H1 (cell line): Measurements from ENCODE around the gene LNX2.

ENCODE experiments used
- EZH2 ChIP-seq: fragments of 200-600 bp; sonication (generic); IDR thresholded peaks from 2 replicates; pipeline ENCODE4 v1.7.1; 2012; ENCODE audit warnings: low read depth, mild to moderate bottlenecking, moderate library complexity, low read length, inconsistent platforms; ENCODE audit not compliant: severe bottlenecking
- JUN ChIP-seq: IDR thresholded peaks from 2 replicates; pipeline ENCODE4 v1.6.1; 2011; ENCODE audit warnings: low read depth, mild to moderate bottlenecking, improper control_type of control experiment, low read length
- KDM1A ChIP-seq: fragments of 200-600, 300-600 bp; sonication (generic); IDR thresholded peaks from 2 replicates; pipeline ENCODE4 v1.7.1; 2016; ENCODE audit warnings: mild to moderate bottlenecking, low read length, borderline replicate concordance
- NRF1 ChIP-seq: IDR thresholded peaks from 2 replicates; pipeline ENCODE4 v1.6.1; 2011; ENCODE audit warnings: mild to moderate bottlenecking, low read depth, low read length, improper control_type of control experiment
- POLR2A ChIP-seq, 2 experiments: IDR thresholded peaks; 1 replicate in 1 of 2; 2 replicates in 1 of 2; pipeline ENCODE4 v1.6.1; 2011; ENCODE audit warnings: low read depth in 2 of 2, low read length in 2 of 2, mild to moderate bottlenecking in 2 of 2; ENCODE audit errors: control extremely low read depth in 1 of 2
- RAD21 ChIP-seq, 2 experiments: IDR thresholded peaks in 1 of 2; conservative IDR thresholded peaks in 1 of 2; 2 replicates each; pipeline ENCODE4 v1.6.1; 2011; ENCODE audit warnings: low read depth in 2 of 2, low read length in 2 of 2, improper control_type of control experiment in 1 of 2, inconsistent platforms in 1 of 2, mild to moderate bottlenecking in 1 of 2, moderate library complexity in 1 of 2
- RFX5 ChIP-seq: IDR thresholded peaks from 2 replicates; pipeline ENCODE4 v1.6.1; 2011; ENCODE audit warnings: low read depth, low read length, improper control_type of control experiment, borderline replicate concordance
- SIRT6 ChIP-seq: IDR thresholded peaks from one replicate; pipeline ENCODE4 v1.7.1; 2012; ENCODE audit warnings: low read length, inconsistent platforms
- SUZ12 ChIP-seq: fragments of 200-600 bp; sonication (generic); IDR thresholded peaks from 2 replicates; pipeline ENCODE4 v1.6.1; 2012; ENCODE audit warnings: mild to moderate bottlenecking, inconsistent platforms, low read length, moderate library complexity, mixed read lengths
- TF ChIP-seq, protein P1 (sequence below), 3 experiments: IDR thresholded peaks; 1 replicate in 2 of 3; 2 replicates in 1 of 3; pipeline versions ENCODE4 v1.5.1 to v1.6.1; 2011; ENCODE audit warnings: low read length in 3 of 3, mild to moderate bottlenecking in 3 of 3, inconsistent platforms in 2 of 3, low read depth in 1 of 3, moderate library complexity in 1 of 3; ENCODE audit not compliant: insufficient read depth in 1 of 3; ENCODE audit errors: control extremely low read depth in 1 of 3

DNA sequence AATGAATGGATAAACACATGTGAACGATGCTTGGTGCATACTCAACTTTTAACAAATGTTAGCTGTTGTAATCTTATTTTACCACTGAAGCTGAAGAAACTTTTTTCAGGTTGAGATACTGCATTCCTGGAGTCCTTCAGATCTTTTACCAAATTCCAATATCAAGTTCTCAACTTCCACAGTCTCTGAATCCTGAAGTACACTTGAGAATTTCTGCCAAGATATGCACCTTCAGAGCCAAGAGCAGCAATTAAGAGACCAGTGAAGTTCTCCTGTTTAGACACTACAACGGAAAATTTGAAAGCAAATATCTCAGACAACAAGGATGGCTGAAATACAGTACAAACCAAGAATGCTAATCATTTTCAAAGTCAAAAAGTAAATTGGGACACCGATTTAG lies 85.3 kb downstream of the LNX2 start:
- TF ChIP-seq EZH2 (no peak), JUN (no peak), KDM1A (no peak), POLR2A (IDR thresholded peaks at IDR 0.05; ENCODE audit: control extremely low read depth in 1 of 2, low read depth in 2 of 2, low read length in 2 of 2) (no peak), RAD21 (IDR thresholded peaks at IDR 0.05 in 1 of 2, conservative IDR thresholded peaks at IDR 0.05 in 1 of 2; ENCODE audit: low read depth in 2 of 2, low read length in 2 of 2) (no peak), SUZ12 (no peak), NRF1 (no peak), SIRT6 (no peak), RFX5 (no peak)
- TF ChIP-seq, protein P1, sequence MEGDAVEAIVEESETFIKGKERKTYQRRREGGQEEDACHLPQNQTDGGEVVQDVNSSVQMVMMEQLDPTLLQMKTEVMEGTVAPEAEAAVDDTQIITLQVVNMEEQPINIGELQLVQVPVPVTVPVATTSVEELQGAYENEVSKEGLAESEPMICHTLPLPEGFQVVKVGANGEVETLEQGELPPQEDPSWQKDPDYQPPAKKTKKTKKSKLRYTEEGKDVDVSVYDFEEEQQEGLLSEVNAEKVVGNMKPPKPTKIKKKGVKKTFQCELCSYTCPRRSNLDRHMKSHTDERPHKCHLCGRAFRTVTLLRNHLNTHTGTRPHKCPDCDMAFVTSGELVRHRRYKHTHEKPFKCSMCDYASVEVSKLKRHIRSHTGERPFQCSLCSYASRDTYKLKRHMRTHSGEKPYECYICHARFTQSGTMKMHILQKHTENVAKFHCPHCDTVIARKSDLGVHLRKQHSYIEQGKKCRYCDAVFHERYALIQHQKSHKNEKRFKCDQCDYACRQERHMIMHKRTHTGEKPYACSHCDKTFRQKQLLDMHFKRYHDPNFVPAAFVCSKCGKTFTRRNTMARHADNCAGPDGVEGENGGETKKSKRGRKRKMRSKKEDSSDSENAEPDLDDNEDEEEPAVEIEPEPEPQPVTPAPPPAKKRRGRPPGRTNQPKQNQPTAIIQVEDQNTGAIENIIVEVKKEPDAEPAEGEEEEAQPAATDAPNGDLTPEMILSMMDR (IDR thresholded peaks at IDR 0.05; ENCODE audit: control extremely low read depth in 1 of 3, insufficient read depth in 1 of 3, low read depth in 1 of 3, low read length in 3 of 3), result no peak
